B cell (primary cell): ENCODE data around the gene CYP8B1. TPM values are rescaled to one million over a fixed set of nuclear protein-coding genes. Genes with fewer than 3 reads are reported as not detected.

ENCODE experiments used
- ATAC-seq: fragments of 200-7000 bp; cut with Tn5 transposase; one replicate; pipeline ENCODE4 v1.10.0; 2021; ENCODE audit warnings: low read depth, mild to moderate bottlenecking, moderate number of reproducible peaks, moderate library complexity
- CTCF ChIA-PET: fragments of 350-600 bp; sonication (Branson Sonifier 250); formaldehyde crosslinking; loops from one replicate; lab custom pipeline; 2021; ENCODE audit warnings: antibody characterized with exemption, inconsistent platforms; lab: Charles Lee
- POLR2A ChIA-PET: fragments of 350-600 bp; sonication (Branson Sonifier 250); formaldehyde crosslinking; loops from one replicate; lab custom pipeline; 2021; ENCODE audit warnings: antibody characterized with exemption; lab: Charles Lee
- DNase-seq: peaks from one replicate; pipeline ENCODE4 v3.0.0; 2013
- H2AFZ ChIP-seq: 2 replicates; pipeline ENCODE4 v1.6.1; 2012; ENCODE audit warnings: mild to moderate bottlenecking, low read depth, low read length; ENCODE audit not compliant: insufficient read depth, poor library complexity, severe bottlenecking
- H3K27ac ChIP-seq, 2 donors: 1 replicate in 1 of 2; 2 replicates in 1 of 2; pipeline ENCODE4 v1.5.1; 2012 to 2013; ENCODE audit warnings: low read length in 2 of 2, mild to moderate bottlenecking in 2 of 2, moderate library complexity in 1 of 2
- H3K27me3 ChIP-seq, 4 experiments: fragments of 200-600 bp in 1 of 4; sonication (generic) in 1 of 4; replicated peaks in 1 of 4; 1 replicate in 2 of 4; 2 replicates in 2 of 4; pipeline versions ENCODE4 v1.6.1 to v1.7.0; 2013 to 2016; ENCODE audit warnings: low read length in 3 of 4, mild to moderate bottlenecking in 2 of 4, mixed read lengths in 1 of 4, moderate library complexity in 1 of 4; ENCODE audit not compliant: insufficient read depth in 4 of 4, control insufficient read depth in 3 of 4; ENCODE audit errors: control extremely low read depth in 1 of 4
- H3K36me3 ChIP-seq, 2 experiments: replicated peaks in 1 of 2; 1 replicate in 1 of 2; 2 replicates in 1 of 2; pipeline versions ENCODE4 v1.6.1 to v1.7.1; 2013; ENCODE audit warnings: low read length in 1 of 2; ENCODE audit not compliant: insufficient read depth in 2 of 2, control insufficient read depth in 1 of 2; ENCODE audit errors: control extremely low read depth in 1 of 2, extremely low read depth in 1 of 2
- H3K4me1 ChIP-seq, 2 donors: fragments of 200-600 bp in 1 of 2; sonication (generic) in 1 of 2; 1 replicate in 1 of 2; 2 replicates in 1 of 2; pipeline versions ENCODE4 v1.5.1 to v1.6.1; 2013 to 2017; ENCODE audit warnings: low read length in 2 of 2; ENCODE audit not compliant: control insufficient read depth in 2 of 2, insufficient read depth in 2 of 2
- H3K4me2 ChIP-seq: replicated peaks from 2 replicates; pipeline ENCODE3; 2012; ENCODE audit warnings: mild to moderate bottlenecking, low read depth, low read length; ENCODE audit not compliant: poor library complexity, severe bottlenecking
- H3K4me3 ChIP-seq, 5 experiments: fragments of 200-600 bp in 1 of 5; sonication (generic) in 1 of 5; 1 replicate in 3 of 5; 2 replicates in 2 of 5; pipeline versions ENCODE4 v1.5.1 to v1.7.0; 2011 to 2016; ENCODE audit warnings: low read length in 4 of 5, mild to moderate bottlenecking in 4 of 5, low read depth in 2 of 5, control low read depth in 1 of 5, moderate library complexity in 1 of 5; ENCODE audit not compliant: insufficient read depth in 1 of 5; ENCODE audit errors: control extremely low read depth in 1 of 5, extremely low read depth in 1 of 5
- H3K79me2 ChIP-seq: fragments of 200-600 bp; sonication (generic); one replicate; pipeline ENCODE4 v1.6.0; 2016; ENCODE audit warnings: low read length; ENCODE audit not compliant: control insufficient read depth, insufficient read depth
- H3K9ac ChIP-seq: fragments of 200-600 bp; sonication (generic); 2 replicates; pipeline ENCODE4 v1.6.1; 2017; ENCODE audit warnings: mild to moderate bottlenecking, low read length, moderate library complexity
- H3K9me3 ChIP-seq, 3 donors: one replicate each; pipeline versions ENCODE4 v1.6.1 to v1.7.1; 2013; ENCODE audit warnings: low read length in 2 of 3; ENCODE audit not compliant: control insufficient read depth in 2 of 3, insufficient read depth in 1 of 3; ENCODE audit errors: control extremely low read depth in 1 of 3
- H4K20me1 ChIP-seq: 2 replicates; pipeline ENCODE4 v1.6.0; 2012; ENCODE audit warnings: mild to moderate bottlenecking, low read length; ENCODE audit not compliant: insufficient read depth, control insufficient read depth, poor library complexity, severe bottlenecking
- H3K27ac Mint-ChIP-seq: one replicate; pipeline ENCODE4 v1.8.0; 2021; ENCODE audit warnings: mixed read lengths
- H3K27me3 Mint-ChIP-seq: one replicate; pipeline ENCODE4 v1.8.0; 2021; ENCODE audit warnings: mixed read lengths
- H3K4me1 Mint-ChIP-seq: one replicate; pipeline ENCODE4 v1.8.0; 2021; ENCODE audit warnings: mixed read lengths
- H3K4me3 Mint-ChIP-seq: one replicate; pipeline ENCODE4 v1.8.0; 2021; ENCODE audit warnings: mixed read lengths
- H3K9me3 Mint-ChIP-seq: one replicate; pipeline ENCODE4 v1.8.0; 2022; ENCODE audit warnings: mixed read lengths; ENCODE audit not compliant: insufficient read depth
- CTCF ChIP-seq: fragments of 200-600 bp; IDR thresholded peaks from one replicate; pipeline ENCODE4 v1.8.0; 2022; ENCODE audit warnings: antibody characterized with exemption, mild to moderate bottlenecking
- EZH2 ChIP-seq: IDR thresholded peaks from 2 replicates; pipeline ENCODE4 v1.6.1; 2012; ENCODE audit warnings: borderline replicate concordance, low read depth, mild to moderate bottlenecking, moderate library complexity, low read length; ENCODE audit not compliant: insufficient read depth, poor library complexity, severe bottlenecking
- WGBS: methylation state at CpG from one replicate; pipeline ENCODE4 v1.1.5; 2013; ENCODE audit warnings: missing lambda C conversion rate; ENCODE audit not compliant: insufficient coverage; 5-methylcytosine and 5-hydroxymethylcytosine counted together
- intact Hi-C: fragments of 100-400 bp; cut with micrococcal nuclease; formaldehyde crosslinking; loops from one replicate; pipeline ENCODE4 v1.10.0; 2022
- polyA plus RNA-seq: library from polyadenylated mRNA; depleted of rRNA; stranded (reverse); fragments of >200 nt; gene quantifications from 2 replicates; pipeline ENCODE4 v1.2.3, GENCODE V29; 2012
- total RNA-seq, 2 donors: library from RNA; stranded (reverse); fragments of 120-200 nt in 1 of 2; gene quantifications; 1 replicate in 1 of 2; 2 replicates in 1 of 2; pipeline versions ENCODE4 v1.2.3 to v1.2.4, GENCODE V29; 2013 to 2022

Gene CYP8B1
- total and polyA plus RNA-seq, 2 donors (not counting 1 experiment from before 2014, with no cell fraction given), result not detected

- no peak overlapping the region for H3K9ac ChIP-seq
- H3K4me3 ChIP-seq, result no peak overlapping the region
- ChIA-PET CTCF (no interaction called here), POLR2A (no interaction called here)
- H3K27ac Mint-ChIP-seq, result no peak overlapping the region
- intact Hi-C loops, result no loop called here
- H3K4me2 ChIP-seq, result no peak overlapping the region
- no peaks in the 10 kb centered on the region for H3K9me3 ChIP-seq
- DNase-seq (no peak), ATAC-seq (no peak)
- no peak overlapping the region for H3K27ac ChIP-seq
- H3K79me2 ChIP-seq, result no peaks in the 10 kb centered on the region
- TF ChIP-seq EZH2 (no peak), CTCF (no peak)
- H3K27me3 Mint-ChIP-seq, result peaks cover 32% of the 10 kb centered on the region
- no peaks in the 10 kb centered on the region for H3K36me3 ChIP-seq
- H3K4me3 Mint-ChIP-seq, result no peak overlapping the region
- H3K9me3 Mint-ChIP-seq, result no peaks in the 10 kb centered on the region
- no peaks in the 10 kb centered on the region for H4K20me1 ChIP-seq
- H3K27me3 ChIP-seq, result peaks cover 0 to 12% (median 7%) of the 10 kb centered on the region in 4 experiments
- H3K4me1 Mint-ChIP-seq, result no peaks in the 10 kb centered on the region
- H3K4me1 ChIP-seq, result no peaks in the 10 kb centered on the region
- no peak overlapping the region for H2AFZ ChIP-seq
- 93% methylated on average over 2 of the region's 3 CpGs for WGBS
These were observed 11.4 kb upstream of the CYP8B1 start for GRCh38 chr3:42887084-42887483.

GRCh38 chr3:42886294-42886822 is 10.7 kb upstream of the CYP8B1 start:
- no peaks in the 10 kb centered on the region for H3K9me3 Mint-ChIP-seq
- Histone ChIP-seq H3K4me3 (no peak overlapping the region), H3K9ac (no peak overlapping the region), H3K79me2 (no peaks in the 10 kb centered on the region), H4K20me1 (no peaks in the 10 kb centered on the region), H2AFZ (no peak overlapping the region), H3K27ac (no peak overlapping the region), H3K4me1 (peaks cover 2 to 4% of the 10 kb centered on the region in 2 donors), H3K27me3 (peaks cover 0 to 10% (median 5%) of the 10 kb centered on the region in 4 experiments), H3K36me3 (no peaks in the 10 kb centered on the region), H3K4me2 (no peak overlapping the region), H3K9me3 (no peaks in the 10 kb centered on the region)
- H3K4me3 Mint-ChIP-seq, result no peak overlapping the region
- H3K27me3 Mint-ChIP-seq, result peaks cover 25% of the 10 kb centered on the region
- peaks cover 2% of the 10 kb centered on the region for H3K4me1 Mint-ChIP-seq
- no CpG with 5 or more reads among the region's 1 CpG for WGBS
- DNase-seq (no peak), ATAC-seq (no peak)
- intact Hi-C loops, result no loop called here
- no peak overlapping the region for H3K27ac Mint-ChIP-seq
- ChIA-PET CTCF (interaction anchor here (1.8 kb wide), 1 partner anchor 55 kb away, joined by 7 read pairs; no protein-coding TSS in a partner anchor), POLR2A (no interaction called here)
- TF ChIP-seq EZH2 (no peak), CTCF (no peak)
